HL-60 (cell line): Measurements from ENCODE around the gene LRFN4.

ENCODE experiments used
- DNase-seq, 2 experiments: peaks; one replicate each; pipeline ENCODE4 v3.0.0-alpha.2; 2010 to 2020; ENCODE audit warnings: low read depth in 1 of 2, low spot score in 1 of 2
- H3K27ac ChIP-seq: fragments of 250-450 bp; sonication (Bioruptor Pico); replicated peaks from 2 replicates; pipeline ENCODE4 v1.5.1; 2020; ENCODE audit warnings: mild to moderate bottlenecking, moderate library complexity
- H3K27me3 ChIP-seq: fragments of 250-450 bp; sonication (Bioruptor Pico); 2 replicates; pipeline ENCODE4 v1.5.1; 2021; ENCODE audit warnings: mild to moderate bottlenecking, moderate library complexity; ENCODE audit not compliant: insufficient read depth, poor library complexity, severe bottlenecking
- H3K4me3 ChIP-seq: replicated peaks from 2 replicates; pipeline ENCODE4 v1.5.1; 2011; ENCODE audit warnings: mild to moderate bottlenecking, control low read depth, low read length; ENCODE audit not compliant: insufficient read depth
- GABPA ChIP-seq: IDR thresholded peaks from 2 replicates; pipeline ENCODE4 v1.6.1; 2012; ENCODE audit warnings: low read depth
- POLR2AphosphoS5 ChIP-seq: IDR thresholded peaks from 2 replicates; pipeline ENCODE4 v1.6.1; 2012; ENCODE audit warnings: low read depth
- REST ChIP-seq: IDR thresholded peaks from 2 replicates; pipeline ENCODE4 v1.6.1; 2012; ENCODE audit warnings: low read depth; ENCODE audit not compliant: insufficient replicate concordance
- SPI1 ChIP-seq: IDR thresholded peaks from 2 replicates; pipeline ENCODE4 v1.6.1; 2012; ENCODE audit warnings: low read depth, mild to moderate bottlenecking, borderline replicate concordance
- TF ChIP-seq, protein P1 (sequence below): IDR thresholded peaks from one replicate; pipeline ENCODE4 v1.5.1; 2011; ENCODE audit warnings: low read length, control low read depth, inconsistent platforms; ENCODE audit not compliant: insufficient read depth

LRFN4 gene

GRCh38 chr11:66850235-66850587, 6.7 kb upstream of the LRFN4 start:
- H3K27ac ChIP-seq, result no peak overlapping the region
- DNase-seq, result no peak

GRCh38 chr11:66850588-66851238, 6.2 kb upstream of the LRFN4 start:
- DNase-seq, result no peak
- no peak overlapping the region for H3K27ac ChIP-seq
- TF ChIP-seq GABPA (no peak), SPI1 (no peak), POLR2AphosphoS5 (no peak), REST (no peak)
- TF ChIP-seq, protein P1, sequence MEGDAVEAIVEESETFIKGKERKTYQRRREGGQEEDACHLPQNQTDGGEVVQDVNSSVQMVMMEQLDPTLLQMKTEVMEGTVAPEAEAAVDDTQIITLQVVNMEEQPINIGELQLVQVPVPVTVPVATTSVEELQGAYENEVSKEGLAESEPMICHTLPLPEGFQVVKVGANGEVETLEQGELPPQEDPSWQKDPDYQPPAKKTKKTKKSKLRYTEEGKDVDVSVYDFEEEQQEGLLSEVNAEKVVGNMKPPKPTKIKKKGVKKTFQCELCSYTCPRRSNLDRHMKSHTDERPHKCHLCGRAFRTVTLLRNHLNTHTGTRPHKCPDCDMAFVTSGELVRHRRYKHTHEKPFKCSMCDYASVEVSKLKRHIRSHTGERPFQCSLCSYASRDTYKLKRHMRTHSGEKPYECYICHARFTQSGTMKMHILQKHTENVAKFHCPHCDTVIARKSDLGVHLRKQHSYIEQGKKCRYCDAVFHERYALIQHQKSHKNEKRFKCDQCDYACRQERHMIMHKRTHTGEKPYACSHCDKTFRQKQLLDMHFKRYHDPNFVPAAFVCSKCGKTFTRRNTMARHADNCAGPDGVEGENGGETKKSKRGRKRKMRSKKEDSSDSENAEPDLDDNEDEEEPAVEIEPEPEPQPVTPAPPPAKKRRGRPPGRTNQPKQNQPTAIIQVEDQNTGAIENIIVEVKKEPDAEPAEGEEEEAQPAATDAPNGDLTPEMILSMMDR, result no peak
- H3K4me3 ChIP-seq, result no peak overlapping the region
- H3K27me3 ChIP-seq, result no peaks in the 10 kb centered on the region

More at GRCh38 chr11:66850235-66850587, 6.7 kb upstream of the LRFN4 start:
- no peaks in the 10 kb centered on the region for H3K27me3 ChIP-seq
- TF ChIP-seq GABPA (no peak), POLR2AphosphoS5 (no peak), SPI1 (no peak), REST (no peak)
- TF ChIP-seq, protein P1, result no peak
- no peak overlapping the region for H3K4me3 ChIP-seq

DNA sequence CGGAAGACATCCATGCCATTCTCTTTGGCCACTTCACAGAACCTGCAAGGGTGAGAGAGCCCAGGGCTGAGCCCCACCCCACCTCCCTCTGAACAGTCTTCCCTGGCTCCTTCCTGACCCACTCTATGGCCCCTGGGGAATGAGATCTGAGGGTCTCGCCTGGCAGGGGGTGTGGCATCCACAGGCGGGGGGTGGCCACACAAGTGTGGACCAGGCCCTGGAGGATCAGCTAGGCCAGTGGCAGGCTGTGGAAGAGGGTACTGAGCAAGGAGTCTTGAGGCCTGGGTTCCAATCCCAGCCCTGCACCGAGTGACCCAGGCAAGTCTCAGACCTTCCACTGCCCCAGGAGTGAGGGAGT, 5.6 kb upstream of the LRFN4 start:
- no peak overlapping the region for H3K27ac ChIP-seq
- TF ChIP-seq SPI1, result no peak
- TF ChIP-seq GABPA, result no peak
- TF ChIP-seq, protein P1, result no peak
- no peak for TF ChIP-seq REST
- no peak for TF ChIP-seq POLR2AphosphoS5

More for the DNA sequence above, 5.6 kb upstream of the LRFN4 start:
- Histone ChIP-seq H3K4me3 (no peak overlapping the region), H3K27me3 (no peaks in the 10 kb centered on the region)
- DNase-seq, result no peak
